GM23248 (cell line): ENCODE data around the gene GGCT. TPM values are rescaled to one million over a fixed set of nuclear protein-coding genes. Genes with fewer than 3 reads are reported as not detected.

Experiments used
- DNase-seq: peaks from one replicate; pipeline ENCODE4 v3.0.0-alpha.2; 2015
- H2AFZ ChIP-seq: fragments of 200-600 bp; sonication (generic); 2 replicates; pipeline ENCODE4 v1.6.1; 2016; ENCODE audit warnings: antibody characterized with exemption
- H3F3A ChIP-seq: fragments of 200-600 bp; sonication (generic); 2 replicates; pipeline ENCODE4 v1.6.1; 2016; ENCODE audit warnings: mild to moderate bottlenecking, antibody characterized with exemption, mixed run types; ENCODE audit not compliant: insufficient read depth
- H3K27ac ChIP-seq: fragments of 200-600 bp; sonication (generic); 2 replicates; pipeline ENCODE4 v1.5.1; 2016; ENCODE audit warnings: mild to moderate bottlenecking
- H3K27me3 ChIP-seq: fragments of 200-600 bp; sonication (generic); replicated peaks from 2 replicates; pipeline ENCODE4 v1.6.1; 2016; ENCODE audit warnings: mild to moderate bottlenecking; ENCODE audit not compliant: insufficient read depth
- H3K36me3 ChIP-seq: fragments of 200-600 bp; sonication (generic); 2 replicates; pipeline ENCODE4 v1.6.1; 2016; ENCODE audit warnings: low read depth, mild to moderate bottlenecking
- H3K4me1 ChIP-seq: fragments of 200-600 bp; sonication (generic); 2 replicates; pipeline ENCODE4 v1.6.1; 2016; ENCODE audit warnings: mild to moderate bottlenecking; ENCODE audit not compliant: insufficient read depth
- H3K4me2 ChIP-seq: fragments of 200-600 bp; sonication (generic); one replicate; pipeline ENCODE4 v1.6.1; 2016; ENCODE audit warnings: mild to moderate bottlenecking; ENCODE audit not compliant: unreplicated experiment
- H3K4me3 ChIP-seq: fragments of 200-600 bp; sonication (generic); 2 replicates; pipeline ENCODE4 v1.5.1; 2016; ENCODE audit warnings: mild to moderate bottlenecking
- H3K79me2 ChIP-seq: fragments of 200-600 bp; sonication (generic); 2 replicates; pipeline ENCODE4 v1.6.1; 2016; ENCODE audit warnings: mild to moderate bottlenecking; ENCODE audit not compliant: insufficient read depth
- H3K9ac ChIP-seq: fragments of 200-600 bp; sonication (generic); 2 replicates; pipeline ENCODE4 v1.6.1; 2016; ENCODE audit warnings: mild to moderate bottlenecking
- H3K9me2 ChIP-seq: fragments of 200-600 bp; sonication (generic); 2 replicates; pipeline ENCODE4 v1.6.1; 2016; ENCODE audit warnings: mixed run types, mild to moderate bottlenecking, moderate library complexity; ENCODE audit not compliant: insufficient read depth
- H3K9me3 ChIP-seq: fragments of 200-600 bp; sonication (generic); one replicate; pipeline ENCODE4 v1.6.1; 2017; ENCODE audit warnings: low read depth
- H4K20me1 ChIP-seq: fragments of 200-600 bp; sonication (generic); 2 replicates; pipeline ENCODE4 v1.6.0; 2016; ENCODE audit not compliant: insufficient read depth
- EZH2 ChIP-seq: fragments of 200-600 bp; sonication (generic); IDR thresholded peaks from 2 replicates; pipeline ENCODE4 v1.6.1; 2018; ENCODE audit warnings: antibody characterized with exemption, mild to moderate bottlenecking; ENCODE audit not compliant: insufficient read depth, poor library complexity, severe bottlenecking
- EZH2phosphoT487 ChIP-seq: fragments of 200-600 bp; sonication (generic); IDR thresholded peaks from 2 replicates; pipeline ENCODE4 v1.6.1; 2018; ENCODE audit warnings: antibody characterized with exemption, moderate library complexity, mild to moderate bottlenecking, low read depth; ENCODE audit not compliant: insufficient read depth
- WGBS, 2 experiments: methylation state at CpG; one replicate each; pipeline ENCODE4 v1.1.6; 2015 to 2017; ENCODE audit warnings: low lambda C conversion rate in 2 of 2, low coverage in 1 of 2; ENCODE audit errors: missing lambda C conversion rate in 2 of 2; 5-methylcytosine and 5-hydroxymethylcytosine counted together
- in situ Hi-C: fragments of 300-500 bp; cut with MboI; formaldehyde crosslinking; loops from 2 replicates; pipeline ENCODE4 v1.15.0; 2020
- polyA plus RNA-seq: library from polyadenylated mRNA; unstranded; fragments of >200 nt; fragmentation: Nextera tagmentation; extraction: Ambion mirVana; gene quantifications from 2 replicates; pipeline ENCODE4 v1.2.1, GENCODE V29; 2016
- total RNA-seq: library from RNA; depleted of rRNA; stranded (reverse); fragments of >200 nt; shearing (Covaris generic); gene quantifications from 2 replicates; pipeline ENCODE4 v1.2.3, GENCODE V29; 2014

Gene GGCT
- total and polyA plus RNA-seq, 2 experiments from 2014 or later, result 31.3 to 47.9 TPM

- Histone ChIP-seq H2AFZ (no peak overlapping the region), H3K4me1 (peaks cover 27% of the 10 kb centered on the region), H4K20me1 (no peaks in the 10 kb centered on the region), H3K36me3 (peaks cover 4% of the 10 kb centered on the region; the same call in 1 of the 2 replicates), H3K79me2 (peaks cover 12% of the 10 kb centered on the region), H3K9me3 (no peaks in the 10 kb centered on the region), H3K27me3 (no peaks in the 10 kb centered on the region), H3K9me2 (no peaks in the 10 kb centered on the region), H3K4me2 (no peak overlapping the region), H3K27ac (peak overlapping the region; percentile 87), H3K4me3 (no peak overlapping the region), H3F3A (peaks cover 22% of the 10 kb centered on the region), H3K9ac (peak overlapping the region; percentile 25)
- WGBS, 2 experiments, result 4 to 15% methylated on average over 1 of the region's 1 CpG
- in situ Hi-C loops, result no loop called here
- DNase-seq, result peak; percentile 40
- TF ChIP-seq EZH2 (no peak), EZH2phosphoT487 (no peak)
Observed at GRCh38 chr7:30458311-30458710, 46.3 kb downstream of the GGCT start.

DNA sequence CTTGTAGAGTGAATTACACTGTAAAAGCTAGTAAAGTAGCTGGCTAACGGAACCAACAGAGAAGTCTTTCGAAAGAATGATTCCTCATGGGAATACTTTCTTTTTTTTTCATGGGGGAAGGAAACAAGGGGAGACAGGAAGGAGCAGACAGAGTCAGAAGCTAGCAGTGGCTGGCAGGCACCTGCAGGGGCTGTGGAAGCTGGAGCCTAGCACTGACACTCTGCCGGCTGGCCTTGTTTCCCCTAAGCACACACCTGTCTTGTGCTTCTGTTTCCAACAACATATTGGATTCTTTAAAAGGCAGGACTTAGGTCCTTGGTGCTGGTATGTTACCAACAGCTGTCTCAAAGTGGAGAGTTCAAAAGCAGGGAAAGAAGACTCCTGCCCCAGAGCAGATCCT is 50.7 kb downstream of the GGCT start:
- TF ChIP-seq EZH2 (no peak), EZH2phosphoT487 (no peak)
- Histone ChIP-seq H3K36me3 (peaks cover 12% of the 10 kb centered on the region; the same call in 1 of the 2 replicates), H3K4me2 (no peak overlapping the region), H3K27ac (no peak overlapping the region), H3K4me1 (peaks cover 10% of the 10 kb centered on the region), H3K9me3 (no peaks in the 10 kb centered on the region), H3K79me2 (no peaks in the 10 kb centered on the region; the same call in 1 of the 2 replicates), H4K20me1 (no peaks in the 10 kb centered on the region), H3F3A (peaks cover 9% of the 10 kb centered on the region), H3K4me3 (no peak overlapping the region), H3K9me2 (no peaks in the 10 kb centered on the region), H3K9ac (no peak overlapping the region), H2AFZ (no peak overlapping the region), H3K27me3 (no peaks in the 10 kb centered on the region)
- peak; percentile 18 for DNase-seq
- 64 to 69% methylated on average over 3 of the region's 3 CpGs for WGBS, 2 experiments
- in situ Hi-C loops, result no loop called here

GRCh38 chr7:30453016-30453415 is 51.6 kb downstream of the GGCT start:
- no peak overlapping the region for H3K4me2 ChIP-seq
- TF ChIP-seq EZH2, result no peak
- no peak for TF ChIP-seq EZH2phosphoT487
- WGBS, 2 experiments, result 99% methylated on average over 7 to 8 of the region's 8 CpGs
- H3K9me2 ChIP-seq, result no peaks in the 10 kb centered on the region
- DNase-seq, result no peak
- H3K27me3 ChIP-seq, result no peaks in the 10 kb centered on the region
- H2AFZ ChIP-seq, result no peak overlapping the region
- no peak overlapping the region for H3K4me3 ChIP-seq
- no peak overlapping the region for H3K27ac ChIP-seq
- no peaks in the 10 kb centered on the region; the same call in 1 of the 2 replicates for H3K79me2 ChIP-seq
- peaks cover under 1% of the 10 kb centered on the region for H3K4me1 ChIP-seq
- no peak overlapping the region for H3K9ac ChIP-seq
- H4K20me1 ChIP-seq, result no peaks in the 10 kb centered on the region
- H3K9me3 ChIP-seq, result no peaks in the 10 kb centered on the region
- no peaks in the 10 kb centered on the region for H3F3A ChIP-seq
- in situ Hi-C loops, result no loop called here
- H3K36me3 ChIP-seq, result peaks cover 12% of the 10 kb centered on the region; the same call in 1 of the 2 replicates

DNA sequence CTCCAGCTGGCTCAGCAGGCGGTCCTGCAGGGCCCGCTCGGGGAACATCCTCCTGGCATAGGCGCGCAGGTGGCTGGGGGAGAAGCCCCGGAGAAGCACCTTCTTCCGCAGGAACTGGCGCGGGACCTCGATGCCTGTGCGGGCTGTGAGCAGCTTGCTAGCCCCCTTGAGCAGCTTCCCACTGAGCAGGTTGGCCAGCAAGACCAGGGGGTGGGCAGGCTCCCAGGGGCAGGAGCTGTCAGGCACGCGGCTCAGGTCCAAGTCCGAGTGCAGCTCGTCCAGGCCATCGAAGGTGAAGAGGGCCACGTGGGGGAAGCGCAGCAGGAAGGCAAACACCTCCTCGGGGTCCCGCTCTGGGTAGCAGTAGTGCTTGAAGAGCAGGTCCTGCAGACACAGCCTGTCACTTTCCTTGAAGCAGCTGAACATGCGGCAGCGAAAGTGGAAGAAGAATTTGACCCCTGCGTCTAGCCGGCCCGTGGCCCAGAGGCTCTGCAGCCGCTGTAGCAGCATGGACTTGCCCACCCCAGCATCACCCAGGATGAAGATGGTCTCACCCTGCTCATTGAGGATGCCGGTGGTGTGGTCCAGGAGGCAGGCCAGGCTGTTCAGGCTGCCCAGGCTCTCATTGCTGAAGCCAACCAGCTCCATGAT is 52.2 kb downstream of the GGCT start:
- H3K4me1 ChIP-seq, result no peaks in the 10 kb centered on the region
- WGBS, 2 experiments, result 95 to 96% methylated on average over 20 to 27 of the region's 27 CpGs
- no peaks in the 10 kb centered on the region; the same call in 1 of the 2 replicates for H3K79me2 ChIP-seq
- H4K20me1 ChIP-seq, result no peaks in the 10 kb centered on the region
- H3F3A ChIP-seq, result no peaks in the 10 kb centered on the region
- H3K9ac ChIP-seq, result no peak overlapping the region
- no peaks in the 10 kb centered on the region for H3K9me2 ChIP-seq
- H3K9me3 ChIP-seq, result no peaks in the 10 kb centered on the region
- no peak for DNase-seq
- no peaks in the 10 kb centered on the region for H3K27me3 ChIP-seq
- H3K4me3 ChIP-seq, result no peak overlapping the region
- H3K36me3 ChIP-seq, result peaks cover 12% of the 10 kb centered on the region; the same call in 1 of the 2 replicates
- TF ChIP-seq EZH2, result no peak
- no peak for TF ChIP-seq EZH2phosphoT487
- in situ Hi-C loops, result no loop called here
- no peak overlapping the region for H3K27ac ChIP-seq
- no peak overlapping the region for H2AFZ ChIP-seq
- no peak overlapping the region for H3K4me2 ChIP-seq
